Activated T-helper 17 cell treated with anti-CD3 and anti-CD28 coated beads, Interleukin-2, amount 50 U/mL, for 72 hours (primary cell): Measurements from ENCODE around the gene SPATA2. TPM values are rescaled to one million over a fixed set of nuclear protein-coding genes. Genes with fewer than 3 reads are reported as not detected.

ENCODE experiments used
- ATAC-seq: fragments of 150-1000 bp; cut with Tn5 transposase; replicated peaks from 2 replicates; pipeline ENCODE4 v1.10.0; 2021; ENCODE audit warnings: mild to moderate bottlenecking, moderate library complexity
- H3K27ac Mint-ChIP-seq: one replicate; pipeline ENCODE4 v1.8.0; 2022; ENCODE audit warnings: mixed read lengths
- H3K27me3 Mint-ChIP-seq: one replicate; pipeline ENCODE4 v1.8.0; 2022; ENCODE audit warnings: mixed read lengths
- H3K36me3 Mint-ChIP-seq: one replicate; pipeline ENCODE4 v1.8.0; 2022; ENCODE audit warnings: low read depth, mild to moderate bottlenecking, mixed read lengths
- H3K4me1 Mint-ChIP-seq: one replicate; pipeline ENCODE4 v1.8.0; 2022; ENCODE audit warnings: mixed read lengths
- H3K4me3 Mint-ChIP-seq: one replicate; pipeline ENCODE4 v1.8.0; 2022; ENCODE audit warnings: mild to moderate bottlenecking, mixed read lengths
- H3K9me3 Mint-ChIP-seq: one replicate; pipeline ENCODE4 v1.8.0; 2022; ENCODE audit warnings: mixed read lengths
- total RNA-seq, 2 donors: library from RNA; stranded (reverse); gene quantifications; one replicate each; pipeline ENCODE4 v1.2.3, GENCODE V29; 2022

Gene SPATA2
- total RNA-seq, 2 donors from 2014 or later: 5.5 to 10.3 TPM

DNA sequence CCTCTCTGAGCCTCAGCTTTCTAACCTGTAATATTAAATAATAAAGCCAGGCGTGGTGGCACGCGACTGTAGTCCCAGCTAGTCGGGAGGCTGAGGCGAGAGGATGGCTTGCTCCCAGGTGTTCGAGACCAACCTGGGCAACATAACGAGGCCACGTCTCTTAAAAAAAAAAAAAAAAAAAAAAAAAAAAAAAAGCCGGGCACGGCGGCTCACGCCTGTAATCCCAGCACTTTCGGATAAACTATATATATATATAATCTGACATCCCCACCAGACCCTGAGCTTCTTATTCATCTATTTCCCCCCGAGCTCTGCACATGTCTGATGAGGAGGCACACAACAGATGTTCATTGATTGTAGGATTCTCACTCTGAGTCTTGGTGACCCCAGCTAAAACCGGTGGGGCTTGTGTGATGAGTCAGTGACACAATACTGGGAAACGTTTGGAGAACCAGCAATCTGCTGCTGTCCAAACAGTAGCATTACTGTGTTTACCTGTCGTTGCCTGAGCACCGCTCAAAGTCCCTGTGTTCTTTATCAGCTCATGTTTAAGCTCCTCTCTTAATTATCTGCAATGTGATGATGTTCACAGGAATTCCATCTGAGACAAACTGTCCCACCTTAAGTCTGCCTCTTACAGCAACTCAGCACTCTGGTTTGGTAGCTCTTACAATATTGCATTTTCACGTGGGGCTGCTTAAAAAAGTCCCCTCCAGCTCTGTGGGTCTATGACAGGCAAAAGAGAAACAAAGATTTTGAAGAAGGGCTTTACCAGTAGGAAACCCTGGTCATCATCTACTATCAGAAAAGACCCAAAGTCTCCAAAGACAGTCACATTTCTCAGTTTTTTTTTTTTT, 1.0 kb upstream of the SPATA2 start:
- no peaks in the 10 kb centered on the region for H3K9me3 Mint-ChIP-seq
- peaks cover 4% of the 10 kb centered on the region for H3K36me3 Mint-ChIP-seq
- peak overlapping the region; percentile 99 for H3K27ac Mint-ChIP-seq
- peak; percentile 34 for ATAC-seq
- peak overlapping the region; percentile 96 for H3K4me3 Mint-ChIP-seq
- peaks cover 11% of the 10 kb centered on the region for H3K4me1 Mint-ChIP-seq
- no peaks in the 10 kb centered on the region for H3K27me3 Mint-ChIP-seq

DNA sequence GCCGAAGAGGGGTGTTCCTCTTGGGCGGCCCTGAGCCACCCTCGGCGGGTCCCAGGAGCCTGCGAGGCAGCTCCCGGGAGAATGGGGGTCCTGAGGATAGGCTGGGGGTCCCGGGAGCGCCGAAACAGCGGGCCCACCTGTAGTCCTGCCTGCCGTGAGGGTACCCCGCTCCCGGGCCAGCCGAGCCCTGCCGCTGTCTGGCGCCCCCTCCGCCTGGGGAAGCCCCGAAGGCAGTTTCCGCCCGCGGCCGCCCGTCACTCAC, 280 bp downstream of the SPATA2 start:
- no peaks in the 10 kb centered on the region for H3K27me3 Mint-ChIP-seq
- peak; percentile 30 for ATAC-seq
- H3K27ac Mint-ChIP-seq: peak overlapping the region; percentile 99
- H3K4me1 Mint-ChIP-seq: peaks cover 11% of the 10 kb centered on the region
- H3K36me3 Mint-ChIP-seq: peaks cover 8% of the 10 kb centered on the region
- H3K9me3 Mint-ChIP-seq: no peaks in the 10 kb centered on the region
- H3K4me3 Mint-ChIP-seq: peak overlapping the region; percentile 96

DNA sequence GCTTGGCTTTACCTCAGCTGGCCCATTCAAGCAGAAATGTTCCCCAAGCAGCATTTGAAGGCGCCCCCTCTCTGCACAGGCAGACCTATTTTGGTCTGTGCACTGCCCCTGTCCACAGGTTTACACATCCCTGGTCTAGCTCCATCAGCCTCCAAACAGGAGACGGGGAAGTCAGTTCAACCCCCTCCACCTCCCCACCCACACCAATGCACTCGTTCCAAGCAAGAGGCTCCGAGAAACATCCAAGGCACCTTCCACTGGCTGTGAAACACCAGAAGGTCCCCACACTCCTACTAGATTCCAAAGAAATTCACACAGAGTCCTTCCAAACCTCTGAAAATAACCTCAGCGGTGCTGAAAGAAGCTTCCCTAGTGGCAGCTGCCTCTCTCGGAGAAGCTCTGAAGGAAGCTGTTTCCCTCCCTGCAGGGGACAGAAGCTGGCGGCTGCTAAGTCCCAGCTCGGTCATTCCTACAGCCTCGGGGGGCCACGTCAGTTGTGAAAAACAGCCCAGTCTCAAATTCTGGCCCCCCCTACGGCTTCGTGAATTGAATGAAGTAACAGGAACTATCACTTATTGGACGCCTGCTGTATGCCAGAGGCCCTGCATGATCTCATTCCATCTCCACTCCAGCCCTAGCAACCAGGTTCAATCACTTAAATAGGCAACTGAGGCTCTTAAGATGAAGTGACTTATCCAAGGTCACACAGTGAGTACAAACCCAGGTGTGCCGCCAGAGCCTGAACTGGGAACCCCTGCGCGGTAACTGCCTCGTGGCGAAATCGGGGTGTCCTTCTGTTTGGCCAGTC, 815 bp downstream of the SPATA2 start:
- no peak for ATAC-seq
- Mint-ChIP-seq H3K27me3 (no peaks in the 10 kb centered on the region), H3K9me3 (no peaks in the 10 kb centered on the region), H3K4me1 (peaks cover 15% of the 10 kb centered on the region), H3K27ac (peak overlapping the region; percentile 99), H3K4me3 (peak overlapping the region; percentile 96), H3K36me3 (peaks cover 14% of the 10 kb centered on the region)

DNA sequence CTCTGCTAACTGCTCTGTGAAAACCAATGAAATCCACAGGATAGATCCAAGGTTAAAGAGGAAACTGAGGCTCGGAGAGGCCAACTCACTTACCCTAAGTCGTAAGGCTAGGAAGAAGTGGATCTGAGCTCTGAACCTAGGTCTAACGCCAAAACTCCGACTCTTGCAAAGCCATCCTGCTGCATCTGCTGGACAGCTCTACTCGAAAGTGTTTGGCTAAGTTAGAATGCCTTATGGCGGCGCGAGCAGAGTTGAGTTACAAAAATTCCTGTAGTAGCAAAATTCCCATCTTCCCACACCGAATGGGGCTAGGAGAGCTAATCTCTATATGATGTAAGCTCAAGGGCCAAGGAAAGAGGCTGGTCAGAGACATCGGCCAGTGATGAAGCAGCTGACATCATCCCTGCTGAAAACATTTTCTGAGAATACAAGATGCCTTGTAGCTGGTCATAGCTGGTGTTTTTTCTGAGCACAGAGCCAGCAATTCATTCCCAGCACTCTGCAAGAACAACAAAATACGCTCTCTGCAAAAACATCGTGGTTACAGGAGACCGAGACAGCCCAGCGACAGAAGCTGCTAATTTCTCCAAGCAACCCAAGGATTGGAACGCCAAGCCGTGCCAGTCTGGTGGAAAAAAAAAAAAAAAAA, 1.8 kb downstream of the SPATA2 start:
- Mint-ChIP-seq H3K4me1 (peaks cover 16% of the 10 kb centered on the region), H3K27me3 (no peaks in the 10 kb centered on the region), H3K4me3 (peak overlapping the region; percentile 96), H3K27ac (no peak overlapping the region), H3K9me3 (no peaks in the 10 kb centered on the region), H3K36me3 (peaks cover 24% of the 10 kb centered on the region)
- ATAC-seq: no peak

- peaks cover 50% of the 10 kb centered on the region for H3K36me3 Mint-ChIP-seq
- no peak overlapping the region for H3K27ac Mint-ChIP-seq
- H3K27me3 Mint-ChIP-seq: no peaks in the 10 kb centered on the region
- no peaks in the 10 kb centered on the region for H3K9me3 Mint-ChIP-seq
- H3K4me3 Mint-ChIP-seq: no peak overlapping the region
- no peak for ATAC-seq
- peaks cover 9% of the 10 kb centered on the region for H3K4me1 Mint-ChIP-seq
Observed at GRCh38 chr20:49910340-49910706, 5.0 kb downstream of the SPATA2 start.

GRCh38 chr20:49909499-49910339, 5.6 kb downstream of the SPATA2 start:
- Mint-ChIP-seq H3K36me3 (peaks cover 57% of the 10 kb centered on the region), H3K27me3 (no peaks in the 10 kb centered on the region), H3K4me1 (peaks cover 9% of the 10 kb centered on the region), H3K27ac (peak overlapping the region; percentile 51), H3K4me3 (no peak overlapping the region), H3K9me3 (no peaks in the 10 kb centered on the region)
- no peak for ATAC-seq

DNA sequence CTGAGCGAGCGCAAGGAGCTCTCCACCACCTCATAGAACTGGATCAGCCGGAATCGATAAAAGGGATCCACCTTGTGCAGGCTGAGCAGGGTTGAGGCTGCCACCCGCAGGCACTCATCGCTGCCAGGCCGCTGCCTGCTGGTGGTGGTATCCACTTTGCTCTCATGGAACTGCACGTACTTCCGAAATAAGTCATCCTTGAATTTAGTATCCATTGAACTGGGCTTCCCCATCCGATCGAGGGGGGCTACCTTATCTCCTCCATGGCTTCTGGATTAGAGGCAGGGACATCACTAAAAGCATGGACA, 7.1 kb downstream of the SPATA2 start:
- peaks cover 72% of the 10 kb centered on the region for H3K36me3 Mint-ChIP-seq
- no peak overlapping the region for H3K27ac Mint-ChIP-seq
- ATAC-seq: no peak
- H3K27me3 Mint-ChIP-seq: no peaks in the 10 kb centered on the region
- H3K9me3 Mint-ChIP-seq: no peaks in the 10 kb centered on the region
- H3K4me1 Mint-ChIP-seq: peaks cover 9% of the 10 kb centered on the region
- no peak overlapping the region for H3K4me3 Mint-ChIP-seq

DNA sequence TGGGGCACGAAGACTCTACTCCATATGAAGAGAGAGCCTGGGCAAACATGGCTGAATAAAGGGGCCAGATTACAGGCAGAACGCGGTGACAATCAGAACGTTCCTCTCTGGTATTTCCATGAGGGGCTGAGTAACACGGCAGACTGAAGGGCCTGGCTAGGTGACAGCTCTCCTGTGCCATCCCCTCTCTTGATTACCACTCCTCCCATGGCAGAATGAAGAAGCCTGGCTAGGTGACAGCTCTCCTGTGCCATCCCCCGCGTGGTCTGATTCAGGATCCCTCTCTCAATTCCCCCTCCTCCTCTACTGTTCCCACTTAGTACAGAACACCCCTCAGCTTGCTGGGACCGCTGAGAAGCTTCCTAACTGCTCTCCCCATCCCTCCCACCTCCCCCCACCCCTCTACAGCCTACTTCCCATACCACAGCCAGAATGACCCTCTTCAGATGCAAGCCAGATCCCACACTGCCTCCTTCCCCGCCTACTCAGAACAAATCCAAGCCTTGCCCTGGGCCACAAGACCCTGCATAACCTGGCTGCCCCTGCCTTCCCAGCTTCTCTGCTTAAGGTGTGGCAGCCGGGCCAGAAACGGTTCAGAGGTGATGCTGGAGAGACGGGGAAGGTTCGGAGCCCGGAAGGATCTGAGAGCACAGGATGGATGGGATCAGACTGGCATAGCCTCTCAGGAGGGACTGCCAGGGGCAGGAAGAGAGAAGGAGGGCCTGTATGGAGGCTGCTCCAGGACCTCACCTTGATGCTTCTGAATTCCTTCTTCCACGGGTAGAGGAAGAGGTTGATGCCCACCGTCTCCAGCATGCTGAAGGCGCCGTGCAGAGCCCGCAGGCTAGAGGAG, 7.7 kb downstream of the SPATA2 start:
- no peak for ATAC-seq
- Mint-ChIP-seq H3K4me3 (no peak overlapping the region), H3K27ac (no peak overlapping the region), H3K36me3 (peaks cover 76% of the 10 kb centered on the region), H3K9me3 (no peaks in the 10 kb centered on the region), H3K27me3 (no peaks in the 10 kb centered on the region), H3K4me1 (peaks cover 8% of the 10 kb centered on the region)

GRCh38 chr20:49906615-49907154, 8.6 kb downstream of the SPATA2 start:
- no peak for ATAC-seq
- no peak overlapping the region for H3K4me3 Mint-ChIP-seq
- no peaks in the 10 kb centered on the region for H3K27me3 Mint-ChIP-seq
- H3K36me3 Mint-ChIP-seq: peaks cover 75% of the 10 kb centered on the region
- no peak overlapping the region for H3K27ac Mint-ChIP-seq
- peaks cover 5% of the 10 kb centered on the region for H3K4me1 Mint-ChIP-seq
- H3K9me3 Mint-ChIP-seq: no peaks in the 10 kb centered on the region

DNA sequence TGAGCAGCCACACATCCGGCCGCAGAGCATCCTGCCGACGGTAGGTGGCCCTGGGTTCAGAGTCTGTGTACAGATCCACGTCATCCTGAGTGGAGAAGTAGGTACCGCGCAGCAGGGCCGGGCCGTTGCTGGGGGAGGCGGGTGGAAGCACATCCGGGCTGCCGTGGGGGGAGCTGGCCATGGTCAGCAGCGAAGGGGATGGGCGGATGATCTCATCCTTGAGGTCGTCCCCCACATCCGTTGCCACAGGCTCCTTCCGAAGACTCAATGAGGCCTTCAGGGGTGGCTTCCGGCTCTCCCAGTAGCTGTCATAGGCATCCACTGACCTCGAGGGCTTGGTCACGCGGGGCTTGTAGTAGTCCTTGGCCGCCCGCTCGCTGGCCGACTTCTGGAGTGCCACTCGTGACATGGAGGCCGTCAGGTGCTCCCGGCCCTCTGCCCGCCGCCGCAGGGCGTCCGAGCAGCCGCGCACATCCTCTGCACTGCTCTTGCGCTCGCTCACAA, 9.2 kb downstream of the SPATA2 start:
- Mint-ChIP-seq H3K36me3 (peaks cover 75% of the 10 kb centered on the region), H3K27me3 (no peaks in the 10 kb centered on the region), H3K27ac (no peak overlapping the region), H3K4me1 (peaks cover 5% of the 10 kb centered on the region), H3K9me3 (no peaks in the 10 kb centered on the region), H3K4me3 (no peak overlapping the region)
- ATAC-seq: no peak

- Mint-ChIP-seq H3K36me3 (peaks cover 75% of the 10 kb centered on the region), H3K4me3 (no peak overlapping the region), H3K27me3 (no peaks in the 10 kb centered on the region), H3K9me3 (no peaks in the 10 kb centered on the region), H3K27ac (no peak overlapping the region), H3K4me1 (peaks cover 5% of the 10 kb centered on the region)
- no peak for ATAC-seq
Observed at GRCh38 chr20:49905415-49906091, 9.8 kb downstream of the SPATA2 start.

DNA sequence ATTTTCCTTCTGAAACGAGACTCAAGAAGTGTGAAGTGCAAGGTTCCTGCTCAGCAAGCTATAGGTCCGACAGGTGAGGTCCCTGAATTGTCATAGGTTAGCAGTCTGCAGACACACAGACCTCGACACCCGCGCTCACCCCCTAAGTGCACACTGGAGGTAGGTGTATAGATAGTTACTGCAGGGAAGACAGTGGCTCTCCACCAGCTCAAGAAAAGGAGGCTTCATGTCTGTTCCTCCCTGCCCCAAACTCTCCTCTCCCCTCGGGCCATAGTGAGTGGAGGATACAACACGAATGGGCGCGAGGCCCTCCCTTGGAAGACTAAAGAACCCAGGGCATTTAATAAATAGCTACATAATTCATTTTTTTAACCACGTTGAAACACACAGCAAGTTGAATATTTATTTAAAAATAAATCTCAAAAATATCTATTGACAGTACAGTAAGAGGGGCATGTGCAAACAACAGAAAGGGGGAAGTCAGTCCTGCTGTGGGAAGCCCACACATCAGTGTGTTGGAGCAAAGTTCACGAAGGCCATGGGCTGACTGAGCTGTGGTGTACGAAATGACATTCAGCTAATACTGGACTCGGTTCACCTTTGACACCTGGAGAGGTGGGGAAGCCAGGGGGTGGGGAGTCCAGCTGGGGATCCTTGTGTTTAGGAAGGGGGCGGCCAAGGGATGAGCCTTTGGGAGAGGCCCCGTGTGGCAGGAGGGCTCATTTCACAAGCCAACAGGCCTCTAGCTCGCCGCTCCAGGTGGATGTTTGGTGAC, 10.7 kb downstream of the SPATA2 start:
- no peak overlapping the region for H3K4me3 Mint-ChIP-seq
- H3K27me3 Mint-ChIP-seq: no peaks in the 10 kb centered on the region
- H3K27ac Mint-ChIP-seq: no peak overlapping the region
- ATAC-seq: no peak
- H3K36me3 Mint-ChIP-seq: peaks cover 66% of the 10 kb centered on the region
- peaks cover 3% of the 10 kb centered on the region for H3K4me1 Mint-ChIP-seq
- H3K9me3 Mint-ChIP-seq: no peaks in the 10 kb centered on the region
